HG03280 (cell line): Measurements from ENCODE around the gene EEF1G.
"Not testable (repeated sequence)": the region's sequence is repeated elsewhere in the genome, so short reads cannot be mapped to it uniquely, and the experiment has no call there.

Source experiments
- ATAC-seq: cut with Tn5 transposase; IDR thresholded peaks from one replicate; pipeline ENCODE4 v1.9.1; 2021; ENCODE audit warnings: mild to moderate bottlenecking, moderate library complexity; ENCODE audit not compliant: unreplicated experiment

Gene EEF1G

GRCh38 chr11:62578541-62578940, 4.8 kb upstream of the EEF1G start:
- no peak for ATAC-seq

DNA sequence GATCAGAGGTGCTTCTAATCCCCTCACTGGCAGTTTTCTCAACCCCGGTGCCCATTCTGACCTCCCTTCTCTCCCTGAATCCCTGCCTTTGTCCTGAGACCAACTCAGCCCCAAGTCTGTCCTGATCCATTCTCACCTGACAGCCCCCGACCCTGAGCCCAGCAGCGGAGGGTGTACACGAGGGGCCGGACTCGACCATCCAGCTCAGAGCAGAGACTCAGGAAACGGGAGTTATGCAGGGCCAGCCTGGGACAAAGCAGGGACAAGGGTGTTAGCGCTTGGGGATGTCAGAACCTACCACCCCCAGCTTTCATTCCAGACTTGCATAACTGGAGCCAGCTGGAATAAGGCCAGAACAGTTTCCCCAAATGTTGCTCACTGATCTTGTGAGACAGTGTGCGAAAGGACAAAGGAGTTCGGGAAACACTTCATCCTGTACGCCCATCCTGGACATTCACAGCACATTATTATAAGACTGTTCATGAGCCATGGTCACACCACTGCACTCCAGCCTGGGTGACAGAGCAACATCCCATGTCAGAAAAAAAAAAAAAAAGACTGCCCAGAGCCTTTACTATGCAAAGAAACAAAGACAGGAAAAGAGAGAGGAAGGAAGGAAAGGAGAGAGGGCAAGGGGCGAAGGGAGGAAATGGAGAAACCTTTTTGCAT, 3.5 kb upstream of the EEF1G start:
- no peak for ATAC-seq

DNA sequence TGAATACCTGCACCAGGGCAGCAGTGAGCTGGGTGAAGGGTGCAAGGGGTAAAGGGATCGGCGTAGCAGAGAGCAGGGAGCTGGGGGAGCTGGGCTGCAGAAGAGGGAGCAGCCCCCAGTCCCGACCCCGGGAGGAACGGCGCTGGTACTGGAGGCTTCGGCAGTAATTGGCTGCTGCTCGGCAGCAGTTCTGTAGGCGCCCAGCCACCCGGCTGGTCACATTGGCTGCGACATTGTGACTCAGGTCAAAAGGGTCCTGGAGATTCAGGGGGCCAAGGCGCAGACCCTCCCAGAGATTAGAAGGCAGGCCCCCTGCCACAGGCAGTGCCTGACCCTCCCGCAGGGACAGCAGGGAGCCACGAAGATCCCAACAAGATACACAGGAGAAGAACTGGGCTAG, 2.1 kb upstream of the EEF1G start:
- ATAC-seq = no peak

DNA sequence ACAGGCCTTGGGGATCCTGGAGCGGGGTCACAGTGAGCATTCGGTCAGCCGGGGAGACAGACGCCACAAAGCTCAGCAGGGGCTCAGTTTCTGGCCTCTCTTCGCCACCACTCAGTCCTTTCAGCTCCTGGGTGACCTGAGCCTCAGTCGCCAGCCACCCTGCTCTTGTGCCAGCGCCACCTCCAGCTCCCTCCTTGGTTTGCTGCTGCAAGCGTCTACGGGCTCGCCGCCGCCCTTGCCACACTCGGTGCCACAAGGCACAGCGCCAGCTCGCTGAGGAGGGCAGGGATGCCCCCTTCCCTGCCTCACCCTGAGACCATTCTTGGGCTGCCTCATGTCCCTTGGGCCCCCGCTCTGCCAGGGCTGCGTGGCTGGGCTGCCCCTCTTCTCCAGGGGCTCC, 1.5 kb upstream of the EEF1G start:
- ATAC-seq = no peak

- no peak for ATAC-seq
These were observed 826 bp upstream of the EEF1G start for GRCh38 chr11:62574363-62575071.

DNA sequence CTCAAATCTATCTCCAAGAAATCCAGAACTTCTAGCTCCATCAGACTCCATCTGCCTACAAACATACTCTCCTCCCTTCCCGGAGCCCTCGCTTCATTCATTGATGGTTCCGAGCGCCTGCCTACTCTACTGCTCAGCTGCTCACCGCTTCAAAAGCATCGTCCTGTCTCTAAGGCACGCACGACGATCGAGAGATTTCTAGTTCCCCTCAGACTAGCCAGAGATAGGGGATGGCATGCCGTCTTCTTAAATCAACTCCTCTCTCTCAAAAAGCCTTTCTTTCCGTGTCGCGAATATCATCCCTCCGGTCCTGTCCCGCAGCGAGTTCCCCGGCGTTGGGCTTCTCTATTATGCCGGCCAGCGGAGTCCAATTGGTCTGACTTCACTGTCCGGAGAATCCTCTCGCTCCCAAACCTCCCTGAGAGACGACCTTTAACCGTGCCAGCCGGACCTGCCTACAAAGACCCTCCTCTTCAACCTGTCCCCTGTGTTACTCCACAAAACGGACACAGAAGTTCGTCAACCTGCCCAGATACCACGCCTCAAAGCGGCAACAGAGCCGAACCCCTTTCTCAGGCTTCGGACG, 592 bp downstream of the EEF1G start:
- no peak for ATAC-seq

GRCh38 chr11:62572431-62572830, 1.3 kb downstream of the EEF1G start:
- no peak for ATAC-seq

DNA sequence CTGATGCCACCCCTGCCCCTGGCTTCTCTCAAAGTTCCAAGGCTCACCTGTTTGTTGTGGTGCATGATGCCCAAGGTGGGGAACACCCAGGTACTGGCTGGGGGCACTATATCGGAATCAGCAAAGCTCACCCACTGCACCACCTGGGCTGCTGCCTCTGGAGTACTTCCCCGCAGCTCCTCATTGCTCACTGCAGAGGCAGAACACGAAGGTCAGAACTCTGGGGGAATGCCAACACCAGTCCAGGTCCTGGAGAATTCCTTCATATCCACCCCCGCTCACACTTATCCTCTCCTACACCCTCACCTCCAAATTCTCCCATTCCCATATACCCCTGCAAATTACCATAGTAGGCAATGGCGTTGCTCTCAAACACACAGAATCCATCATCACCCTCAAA, 2.2 kb downstream of the EEF1G start:
- ATAC-seq = not testable (repeated sequence)

- not testable (repeated sequence) for ATAC-seq
These were observed 2.8 kb downstream of the EEF1G start for GRCh38 chr11:62570903-62571302.

GRCh38 chr11:62569611-62570010, 4.1 kb downstream of the EEF1G start:
- no peak for ATAC-seq

- ATAC-seq = no peak
These were observed 6.6 kb downstream of the EEF1G start for GRCh38 chr11:62567018-62567633.

- ATAC-seq = no peak
These were observed 7.4 kb downstream of the EEF1G start for GRCh38 chr11:62566247-62566646.

GRCh38 chr11:62565100-62565802, 8.4 kb downstream of the EEF1G start:
- no peak for ATAC-seq

DNA sequence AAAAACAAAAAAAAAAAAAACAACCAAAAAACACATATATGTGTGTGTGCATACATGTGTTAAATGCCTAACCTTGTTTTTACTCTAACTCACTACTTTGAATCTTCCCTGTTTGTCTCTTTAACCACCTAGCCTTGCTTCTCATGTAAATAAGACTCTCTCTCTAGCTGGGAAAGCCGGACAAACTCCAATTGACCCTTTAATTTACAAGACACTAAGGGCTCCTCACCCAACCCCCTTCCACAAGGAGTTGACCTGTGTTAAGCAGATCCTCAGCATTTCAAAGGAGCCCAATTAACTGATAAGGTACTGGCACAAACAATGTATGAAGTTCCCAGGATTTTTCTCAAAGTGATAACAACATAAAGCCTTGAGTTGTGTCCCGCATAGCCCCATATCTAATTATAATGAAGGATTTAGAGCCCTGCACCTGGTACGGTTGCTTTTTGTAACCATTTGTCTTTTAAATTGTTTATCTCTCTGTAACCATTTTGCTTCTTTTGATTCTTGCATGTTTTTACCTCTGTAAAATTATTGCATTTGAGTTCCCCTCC, 11.9 kb downstream of the EEF1G start:
- not testable (repeated sequence) for ATAC-seq

- no peak for ATAC-seq
These were observed 13.1 kb downstream of the EEF1G start for GRCh38 chr11:62560566-62561103.

GRCh38 chr11:62559626-62560025, 14.1 kb downstream of the EEF1G start:
- ATAC-seq = not testable (repeated sequence)

- no peak for ATAC-seq
These were observed 14.5 kb downstream of the EEF1G start for GRCh38 chr11:62559204-62559603.

GRCh38 chr11:62558669-62559068, 15.0 kb downstream of the EEF1G start:
- ATAC-seq = no peak

- peak; percentile 21 for ATAC-seq
These were observed 16.6 kb downstream of the EEF1G start for GRCh38 chr11:62556875-62557631.
